Endothelial cell of umbilical vein (primary cell): Measurements from ENCODE around the gene BOD1L1. TPM values are rescaled to one million over a fixed set of nuclear protein-coding genes. Genes with fewer than 3 reads are reported as not detected.

Source experiments
- BruUV-seq: library from RNA; stranded (reverse); fragments of 400-500 nt; replicated peaks from 2 replicates; lab custom pipeline; 2021; lab: Mats Ljungman, UMichigan
- CTCF ChIA-PET: fragments of 300-600, 350-600 bp; sonication (Branson Sonifier 250); formaldehyde crosslinking; loops from one replicate; lab custom pipeline; 2021; ENCODE audit warnings: antibody characterized with exemption, inconsistent platforms; lab: Charles Lee
- POLR2A ChIA-PET: fragments of 300-600, 350-600 bp; sonication (Branson Sonifier 250); formaldehyde crosslinking; loops from one replicate; lab custom pipeline; 2021; ENCODE audit warnings: antibody characterized with exemption, inconsistent platforms; lab: Charles Lee
- DNase-seq: peaks from one replicate; pipeline ENCODE4 v3.0.0-alpha.2; 2011; ENCODE audit warnings: low read depth, low spot score
- FAIRE-seq: peaks from 2 replicates; lab custom pipeline; 2011; peaks lifted over from hg19 to GRCh38; lab: Jason Lieb, UNC
- H2AFZ ChIP-seq: 2 replicates; pipeline ENCODE4 v1.6.0; 2012; ENCODE audit warnings: low read depth, low read length, control low read depth, inconsistent platforms
- H3K27ac ChIP-seq: 2 replicates; pipeline ENCODE4 v1.5.1; 2011; ENCODE audit warnings: low read depth, mild to moderate bottlenecking, control low read depth, low read length, moderate library complexity; ENCODE audit not compliant: insufficient read depth
- H3K27me3 ChIP-seq, 2 experiments: 2 replicates each; pipeline versions ENCODE4 v1.6.0 to v1.6.1; 2011; ENCODE audit warnings: low read length in 2 of 2, mixed read lengths in 1 of 2; ENCODE audit not compliant: control insufficient read depth in 2 of 2, insufficient read depth in 2 of 2
- H3K36me3 ChIP-seq, 2 experiments: 2 replicates in 1 of 2; 3 replicates in 1 of 2; pipeline ENCODE4 v1.5.1; 2011; ENCODE audit warnings: low read length in 2 of 2, mild to moderate bottlenecking in 1 of 2, moderate library complexity in 1 of 2; ENCODE audit not compliant: control insufficient read depth in 2 of 2, insufficient read depth in 2 of 2; ENCODE audit errors: extremely low read depth in 1 of 2
- H3K4me1 ChIP-seq: 3 replicates; pipeline ENCODE4 v1.5.1; 2011; ENCODE audit warnings: mild to moderate bottlenecking, low read length; ENCODE audit not compliant: control insufficient read depth, insufficient read depth; ENCODE audit errors: extremely low read depth
- H3K4me2 ChIP-seq: 2 replicates; pipeline ENCODE4 v1.6.1; 2011; ENCODE audit warnings: low read length, control low read depth, mixed read lengths; ENCODE audit not compliant: insufficient read depth
- H3K4me3 ChIP-seq, 3 experiments: fragments of 200-600 bp in 1 of 3; sonication (generic), shearing (Covaris generic) in 1 of 3; replicated peaks in 1 of 3; 2 replicates each; pipeline ENCODE4 v1.5.1; 2011 to 2016; ENCODE audit warnings: control low read depth in 3 of 3, low read length in 3 of 3, mild to moderate bottlenecking in 2 of 3, inconsistent platforms in 1 of 3, low read depth in 1 of 3, moderate library complexity in 1 of 3; ENCODE audit not compliant: insufficient read depth in 1 of 3
- H3K79me2 ChIP-seq: 2 replicates; pipeline ENCODE4 v1.6.0; 2012; ENCODE audit warnings: low read length, inconsistent platforms; ENCODE audit not compliant: control insufficient read depth, insufficient read depth
- H3K9ac ChIP-seq: replicated peaks from 2 replicates; pipeline ENCODE3; 2011; ENCODE audit warnings: low read length, control low read depth; ENCODE audit not compliant: insufficient read depth; ENCODE audit errors: extremely low read depth
- H3K9me1 ChIP-seq: replicated peaks from 3 replicates; pipeline ENCODE4 v1.6.0; 2011; ENCODE audit warnings: mild to moderate bottlenecking, low read length; ENCODE audit not compliant: control insufficient read depth, insufficient read depth; ENCODE audit errors: extremely low read depth
- H3K9me3 ChIP-seq: replicated peaks from 2 replicates; pipeline ENCODE4 v1.5.1; 2012; ENCODE audit warnings: low read length, inconsistent platforms; ENCODE audit not compliant: control insufficient read depth, insufficient read depth
- H4K20me1 ChIP-seq: replicated peaks from 2 replicates; pipeline ENCODE3; 2011; ENCODE audit warnings: mild to moderate bottlenecking, low read length; ENCODE audit not compliant: control insufficient read depth, insufficient read depth; ENCODE audit errors: extremely low read depth
- CTCF ChIP-seq, 2 donors: IDR thresholded peaks; 1 replicate in 1 of 2; 2 replicates in 1 of 2; pipeline ENCODE4 v1.5.1; 2011; ENCODE audit warnings: low read length in 2 of 2, mild to moderate bottlenecking in 2 of 2, moderate library complexity in 2 of 2, control low read depth in 1 of 2, inconsistent platforms in 1 of 2, low read depth in 1 of 2; ENCODE audit not compliant: insufficient read depth in 1 of 2; ENCODE audit errors: extremely low read depth in 1 of 2
- EZH2 ChIP-seq: IDR thresholded peaks from 2 replicates; pipeline ENCODE4 v1.6.1; 2012; ENCODE audit warnings: borderline replicate concordance, low read depth, mild to moderate bottlenecking, moderate library complexity, low read length, inconsistent platforms; ENCODE audit not compliant: severe bottlenecking
- FOS ChIP-seq: IDR thresholded peaks from 2 replicates; pipeline ENCODE4 v1.6.1; 2011; ENCODE audit warnings: mild to moderate bottlenecking, low read length, moderate library complexity, borderline replicate concordance; ENCODE audit not compliant: insufficient read depth
- GATA2 ChIP-seq: IDR thresholded peaks from 2 replicates; pipeline ENCODE4 v1.7.0; 2011; ENCODE audit warnings: low read depth, mild to moderate bottlenecking, moderate library complexity, mixed read lengths, low read length; ENCODE audit not compliant: insufficient read length, insufficient read depth
- JUN ChIP-seq: IDR thresholded peaks from 2 replicates; pipeline ENCODE4 v1.6.1; 2011; ENCODE audit warnings: borderline replicate concordance, low read depth; ENCODE audit not compliant: insufficient read length, insufficient read depth
- MAX ChIP-seq: IDR thresholded peaks from 2 replicates; pipeline ENCODE4 v1.6.1; 2011; ENCODE audit not compliant: insufficient read depth, insufficient read length
- MYC ChIP-seq: IDR thresholded peaks from one replicate; pipeline ENCODE4 v1.6.1; 2011; ENCODE audit warnings: mild to moderate bottlenecking, low read depth, low read length
- POLR2A ChIP-seq: IDR thresholded peaks from 2 replicates; pipeline ENCODE4 v1.6.1; 2012; ENCODE audit warnings: low read depth, mild to moderate bottlenecking, control low read depth, low read length
- POLR2AphosphoS5 ChIP-seq: IDR thresholded peaks from 2 replicates; pipeline ENCODE4 v1.6.1; 2012; ENCODE audit warnings: low read depth, mild to moderate bottlenecking, control low read depth, low read length, moderate library complexity; ENCODE audit not compliant: insufficient read depth
- dilution Hi-C: fragments of 300-500 bp; cut with MboI; formaldehyde crosslinking; loops from one replicate; pipeline ENCODE4 v1.15.0; 2019; ENCODE audit warnings: low sequenced_read_pairs; ENCODE audit not compliant: extremely low pct_ligation_motif_present
- intact Hi-C: fragments of 100-400 bp; cut with micrococcal nuclease; formaldehyde crosslinking; loops from one replicate; pipeline ENCODE4 v1.10.0; 2022
- polyA plus RNA-seq, 4 experiments: library from polyadenylated mRNA; depleted of rRNA in 3 of 4; stranded (reverse) in 3 of 4; unstranded in 1 of 4; fragments of >200 nt; gene quantifications; 2 replicates each; pipeline versions ENCODE4 v1.2.1 to v1.2.3, GENCODE V29; 2011 to 2012; ENCODE audit warnings: missing spikeins in 1 of 4
- total RNA-seq: library from RNA; stranded (reverse); gene quantifications from 2 replicates; pipeline ENCODE4 v1.2.3, GENCODE V29; 2021

BOD1L1 gene
- total and polyA plus RNA-seq, 2 donors (not counting 3 experiments of a cell fraction or from before 2014, with no cell fraction given): 5.2 to 31.2 TPM

- peaks cover 72 to 93% of the 10 kb centered on the region in 2 experiments for H3K27me3 ChIP-seq
- H3K36me3 ChIP-seq: no peaks in the 10 kb centered on the region
- H3K9me3 ChIP-seq: peaks cover 7% of the 10 kb centered on the region
- H3K27ac ChIP-seq: no peak overlapping the region
- ChIA-PET POLR2A (interaction anchor here (0.5 kb wide), 1 partner anchor 107 kb away, joined by 6 read pairs; no protein-coding TSS in a partner anchor), CTCF (interaction anchor here (0.9 to 1.4 kb wide), 3 partner anchors 12 to 91 kb away, joined by 3 to 5 read pairs (median 4); partner anchors contain the start of gene NKX3-2)
- no peaks in the 10 kb centered on the region for H3K79me2 ChIP-seq
- H3K9ac ChIP-seq: no peak overlapping the region
- BruUV-seq: no TSS peak
- intact Hi-C loops (no loop called here), dilution Hi-C loops (no loop called here)
- no peaks in the 10 kb centered on the region for H4K20me1 ChIP-seq
- FAIRE-seq (no peak), DNase-seq (no peak)
- no peak overlapping the region for H3K4me3 ChIP-seq
- H3K4me1 ChIP-seq: no peaks in the 10 kb centered on the region
- peak; percentile 67 for TF ChIP-seq EZH2
- no peak for TF ChIP-seq POLR2AphosphoS5
- no peak overlapping the region for H2AFZ ChIP-seq
- no peaks in the 10 kb centered on the region for H3K9me1 ChIP-seq
- H3K4me2 ChIP-seq: no peak overlapping the region
Measured at GRCh38 chr4:13522282-13523104, 105.0 kb downstream of the BOD1L1 start.

GRCh38 chr4:13521047-13521446 is 106.5 kb downstream of the BOD1L1 start:
- no peak overlapping the region for H3K9ac ChIP-seq
- peaks cover 62 to 91% of the 10 kb centered on the region in 2 experiments for H3K27me3 ChIP-seq
- no peak overlapping the region for H3K4me3 ChIP-seq
- intact Hi-C loops (no loop called here), dilution Hi-C loops (no loop called here)
- TF ChIP-seq POLR2A: no peak
- no peak for TF ChIP-seq EZH2
- TF ChIP-seq POLR2AphosphoS5: no peak
- no peak for TF ChIP-seq FOS
- TF ChIP-seq MYC: no peak
- TF ChIP-seq JUN: no peak
- TF ChIP-seq MAX: no peak
- no peak for TF ChIP-seq GATA2
- TF ChIP-seq CTCF (IDR thresholded peaks at IDR 0.05; ENCODE audit: extremely low read depth in 1 of 2, insufficient read depth in 1 of 2, low read depth in 1 of 2, low read length in 2 of 2): no peak
- H4K20me1 ChIP-seq: no peaks in the 10 kb centered on the region
- no peak overlapping the region for H2AFZ ChIP-seq
- FAIRE-seq: no peak
- H3K9me3 ChIP-seq: peaks cover 7% of the 10 kb centered on the region
- CTCF ChIA-PET: no interaction called here
- H3K4me2 ChIP-seq: no peak overlapping the region
- POLR2A ChIA-PET: no interaction called here
- DNase-seq: no peak
- no TSS peak for BruUV-seq
- no peaks in the 10 kb centered on the region for H3K9me1 ChIP-seq
- no peaks in the 10 kb centered on the region for H3K36me3 ChIP-seq
- no peaks in the 10 kb centered on the region for H3K79me2 ChIP-seq
- H3K4me1 ChIP-seq: no peaks in the 10 kb centered on the region
- no peak overlapping the region for H3K27ac ChIP-seq
